ENCODE measurements around the gene TNFSF11. TPM values are rescaled to one million over a fixed set of nuclear protein-coding genes. Genes with fewer than 3 reads are reported as not detected.

Gene TNFSF11
- total RNA-seq, 2 experiments from 2014 or later, result 0.27 to 0.33 TPM

DNA sequence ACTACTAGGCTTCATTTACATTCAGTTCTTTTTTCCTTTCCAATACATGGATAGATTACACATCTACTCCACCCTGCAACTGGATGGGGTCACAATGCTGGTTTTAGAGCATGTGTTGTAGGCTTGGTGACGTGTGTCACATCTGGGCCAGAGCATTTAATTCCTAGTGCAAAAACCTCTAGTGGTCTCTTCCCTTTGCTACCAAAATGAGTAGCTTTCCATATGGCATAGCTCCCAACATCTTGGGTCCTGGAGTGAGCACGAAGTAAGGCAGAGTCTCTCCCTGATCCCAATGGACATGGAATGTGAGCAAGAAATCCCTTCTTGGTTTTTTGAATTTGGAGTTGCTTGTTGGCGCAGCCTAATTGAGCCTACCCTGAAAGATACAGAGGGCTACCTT lies 51.7 kb downstream of the TNFSF11 start:
- CTCF ChIA-PET, result no interaction called here
- Mint-ChIP-seq H3K36me3 (ENCODE audit: low read depth) (no peaks in the 10 kb centered on the region), H3K27ac (no peak overlapping the region), H3K4me3 (no peak overlapping the region), H3K4me1 (ENCODE audit: low read depth) (no peaks in the 10 kb centered on the region), H3K27me3 (ENCODE audit: low read depth) (peaks cover 5% of the 10 kb centered on the region), H3K9me3 (no peaks in the 10 kb centered on the region)
- no peak for DNase-seq
- intact Hi-C loops (cut with micrococcal nuclease), result no loop called here

DNA sequence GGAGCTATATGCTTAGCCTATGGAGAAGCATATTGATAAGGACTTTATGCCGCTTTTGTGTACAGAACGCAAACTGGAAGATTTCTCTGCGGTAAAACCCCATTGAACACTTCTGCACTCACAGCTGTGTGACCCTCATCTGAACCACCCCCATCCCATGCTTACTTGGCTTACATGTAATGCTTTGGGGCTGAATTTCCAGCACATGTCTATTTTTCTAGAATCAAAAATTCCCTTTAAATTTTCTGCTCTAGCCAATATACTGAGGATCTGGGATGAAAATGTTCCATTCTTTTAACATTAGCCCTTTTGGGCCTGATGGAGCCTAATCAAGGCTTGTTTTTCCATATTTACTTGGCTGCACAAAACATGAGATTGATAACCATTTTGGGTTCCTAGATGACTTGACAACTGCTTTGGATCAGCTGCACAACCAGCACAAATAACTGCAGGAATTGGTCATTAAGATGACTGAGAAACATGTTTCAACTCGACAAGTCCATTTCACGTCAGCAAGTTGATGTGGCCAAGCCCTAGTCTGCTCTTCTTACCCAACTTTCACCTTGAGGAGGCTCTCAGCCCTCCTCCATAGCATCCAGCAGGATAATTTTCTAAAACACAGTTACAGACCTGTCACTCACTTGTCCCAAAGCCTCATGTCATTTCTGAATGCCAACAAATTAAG lies 52.4 kb downstream of the TNFSF11 start:
- H3K9me3 Mint-ChIP-seq, result no peaks in the 10 kb centered on the region
- no peak overlapping the region for H3K27ac Mint-ChIP-seq
- CTCF ChIA-PET, result no interaction called here
- DNase-seq, result no peak
- H3K4me1 Mint-ChIP-seq (ENCODE audit: low read depth), result no peaks in the 10 kb centered on the region
- intact Hi-C loops (cut with micrococcal nuclease), result no loop called here
- H3K4me3 Mint-ChIP-seq, result no peak overlapping the region
- H3K27me3 Mint-ChIP-seq (ENCODE audit: low read depth), result peaks cover 5% of the 10 kb centered on the region
- no peaks in the 10 kb centered on the region for H3K36me3 Mint-ChIP-seq (ENCODE audit: low read depth)

DNA sequence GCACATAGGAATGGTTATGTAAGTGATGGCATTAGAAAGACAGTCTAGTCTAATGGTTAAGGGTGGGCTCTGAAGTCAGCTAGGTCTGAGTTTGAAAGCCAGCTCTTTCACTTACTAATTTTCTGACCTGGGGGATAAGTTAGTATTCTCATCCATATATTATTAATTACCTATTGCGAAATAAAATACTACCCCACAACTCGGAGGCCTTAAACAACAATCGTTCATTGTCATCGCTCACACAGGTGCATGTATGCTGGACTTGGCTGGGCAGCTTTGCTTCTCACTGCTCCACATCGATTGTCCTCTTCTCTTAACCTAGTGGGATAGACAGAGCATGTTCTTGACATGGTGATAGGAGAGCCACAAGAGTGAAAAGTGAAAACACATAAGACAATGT lies 54.7 kb downstream of the TNFSF11 start:
- DNase-seq, result no peak
- CTCF ChIA-PET, result no interaction called here
- intact Hi-C loops (cut with micrococcal nuclease), result no loop called here

DNA sequence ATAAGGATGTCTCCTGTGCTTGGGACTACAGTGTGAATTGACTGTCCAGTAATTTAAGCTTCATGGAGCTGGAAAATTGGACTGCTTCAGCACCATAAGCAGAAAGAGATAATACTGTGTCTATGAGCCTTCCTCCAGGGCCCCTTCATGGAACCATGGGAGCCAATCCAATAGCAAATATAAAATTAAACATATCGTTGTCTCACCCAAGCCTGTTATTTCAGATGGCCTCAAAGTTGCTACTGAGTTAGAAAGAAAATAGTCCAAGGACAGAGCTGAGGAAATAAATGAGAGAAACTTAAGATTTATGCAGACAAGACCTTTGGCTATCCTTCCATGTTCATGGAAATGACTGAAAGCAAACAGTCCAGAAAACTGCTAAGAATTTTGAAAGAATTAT lies 57.2 kb downstream of the TNFSF11 start:
- Mint-ChIP-seq H3K27ac (no peak overlapping the region), H3K27me3 (ENCODE audit: low read depth) (peaks cover 9% of the 10 kb centered on the region), H3K4me1 (ENCODE audit: low read depth) (no peaks in the 10 kb centered on the region), H3K36me3 (ENCODE audit: low read depth) (no peaks in the 10 kb centered on the region), H3K9me3 (no peaks in the 10 kb centered on the region), H3K4me3 (no peak overlapping the region)
- CTCF ChIA-PET, result interaction anchor here (0.6 kb wide), 1 partner anchor 30 kb away, joined by 3 read pairs; no protein-coding TSS in a partner anchor
- intact Hi-C loops (cut with micrococcal nuclease), result no loop called here
- DNase-seq, result no peak

More for the DNA sequence above, 54.7 kb downstream of the TNFSF11 start:
- Mint-ChIP-seq H3K27ac (no peak overlapping the region), H3K36me3 (ENCODE audit: low read depth) (no peaks in the 10 kb centered on the region), H3K27me3 (ENCODE audit: low read depth) (peaks cover 5% of the 10 kb centered on the region), H3K9me3 (no peaks in the 10 kb centered on the region), H3K4me3 (no peak overlapping the region), H3K4me1 (ENCODE audit: low read depth) (no peaks in the 10 kb centered on the region)

DNA sequence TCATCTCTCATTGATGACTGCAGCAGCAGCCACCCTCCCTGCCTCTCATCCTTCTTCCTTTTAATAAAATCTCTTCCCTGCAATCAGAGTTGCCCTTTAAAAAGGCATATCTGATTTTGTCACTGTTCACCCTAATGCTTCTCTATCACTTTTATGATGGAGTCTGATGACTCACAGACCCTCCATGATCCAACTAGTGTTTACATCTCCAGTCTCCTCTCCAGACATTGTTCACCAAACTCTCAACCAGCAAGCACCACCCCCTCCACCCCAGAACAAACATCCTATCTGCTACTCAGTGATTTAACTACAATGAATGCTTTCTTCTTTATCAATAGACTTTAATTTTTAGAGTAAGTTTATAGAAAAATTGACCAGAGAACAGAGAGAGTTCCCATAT lies 59.5 kb downstream of the TNFSF11 start:
- Mint-ChIP-seq H3K4me1 (ENCODE audit: low read depth) (no peaks in the 10 kb centered on the region), H3K9me3 (no peaks in the 10 kb centered on the region), H3K36me3 (ENCODE audit: low read depth) (no peaks in the 10 kb centered on the region), H3K27ac (no peak overlapping the region), H3K27me3 (ENCODE audit: low read depth) (peaks cover 5% of the 10 kb centered on the region), H3K4me3 (no peak overlapping the region)
- CTCF ChIA-PET, result no interaction called here
- DNase-seq, result no peak
- intact Hi-C loops (cut with micrococcal nuclease), result no loop called here

DNA sequence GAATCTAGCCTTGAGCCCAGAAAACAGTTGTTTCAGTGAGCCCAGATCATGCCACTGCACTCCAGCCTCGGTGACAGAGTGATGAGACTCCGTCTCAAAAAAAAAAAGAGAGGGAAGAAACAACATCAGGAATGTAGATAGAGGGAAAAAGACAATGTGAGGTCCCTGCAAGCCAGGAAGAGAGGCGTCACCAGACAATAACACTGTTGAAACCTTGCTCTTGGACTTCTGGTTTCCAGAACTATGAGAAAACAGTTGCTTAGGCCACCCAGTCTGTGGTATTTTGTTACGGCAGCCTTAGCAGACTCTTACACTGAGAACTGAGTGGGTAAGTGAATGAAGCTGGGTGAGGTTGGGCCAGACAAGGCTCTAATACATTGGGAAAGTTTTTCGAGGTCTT lies 64.1 kb downstream of the TNFSF11 start:
- CTCF ChIA-PET, result no interaction called here
- no peak for DNase-seq
- Mint-ChIP-seq H3K9me3 (peaks cover 3% of the 10 kb centered on the region), H3K4me3 (no peak overlapping the region), H3K27ac (no peak overlapping the region), H3K27me3 (ENCODE audit: low read depth) (peaks cover 14% of the 10 kb centered on the region), H3K4me1 (ENCODE audit: low read depth) (no peaks in the 10 kb centered on the region), H3K36me3 (ENCODE audit: low read depth) (no peaks in the 10 kb centered on the region)
- intact Hi-C loops (cut with micrococcal nuclease), result no loop called here

DNA sequence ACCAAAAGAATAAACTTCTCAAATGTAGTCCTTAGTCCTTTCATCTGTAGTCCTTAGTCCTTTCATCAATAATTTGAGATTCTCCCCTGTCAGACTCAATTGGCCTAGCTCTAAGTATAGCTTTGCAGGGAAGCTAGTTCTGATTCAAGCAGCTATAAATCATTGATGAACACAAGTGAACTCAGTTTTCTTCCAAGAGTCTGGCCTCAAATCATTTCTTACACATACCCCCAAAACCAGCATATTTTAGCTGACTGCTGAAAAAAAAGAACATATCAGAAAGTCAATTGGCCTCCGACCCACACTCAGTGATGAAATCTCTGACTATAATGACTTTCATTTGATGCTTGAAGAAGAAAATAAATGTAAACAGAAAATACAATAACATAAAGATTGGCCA lies 64.9 kb downstream of the TNFSF11 start:
- Mint-ChIP-seq H3K4me3 (no peak overlapping the region), H3K9me3 (peaks cover 3% of the 10 kb centered on the region), H3K36me3 (ENCODE audit: low read depth) (no peaks in the 10 kb centered on the region), H3K27ac (no peak overlapping the region), H3K4me1 (ENCODE audit: low read depth) (no peaks in the 10 kb centered on the region), H3K27me3 (ENCODE audit: low read depth) (peaks cover 14% of the 10 kb centered on the region)
- CTCF ChIA-PET, result no interaction called here
- intact Hi-C loops (cut with micrococcal nuclease), result no loop called here
- no peak for DNase-seq

DNA sequence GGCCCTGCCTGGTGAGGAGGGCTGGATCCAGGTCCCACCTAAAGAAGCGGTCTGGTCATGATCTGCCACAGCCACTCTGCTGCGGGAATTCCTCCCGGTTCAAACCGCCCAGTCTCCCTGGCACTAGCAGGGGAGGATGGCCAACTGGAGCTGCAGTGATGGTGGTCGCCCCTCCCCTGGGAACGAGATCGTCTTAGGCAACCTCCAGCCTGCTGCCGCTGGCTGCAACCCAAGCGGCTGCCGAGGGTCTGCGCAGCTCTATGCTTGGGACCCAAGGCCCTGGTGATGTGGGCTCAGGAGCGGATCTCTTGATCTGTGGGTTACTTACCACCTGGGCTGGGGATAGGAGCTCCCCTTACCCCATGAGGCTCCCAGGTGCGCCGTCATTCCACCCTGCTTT lies 69.1 kb downstream of the TNFSF11 start:
- Mint-ChIP-seq H3K27ac (no peak overlapping the region), H3K4me3 (no peak overlapping the region), H3K4me1 (ENCODE audit: low read depth) (no peaks in the 10 kb centered on the region), H3K9me3 (peaks cover 3% of the 10 kb centered on the region), H3K36me3 (ENCODE audit: low read depth) (no peaks in the 10 kb centered on the region), H3K27me3 (ENCODE audit: low read depth) (peaks cover 14% of the 10 kb centered on the region)
- intact Hi-C loops (cut with micrococcal nuclease), result no loop called here
- no peak for DNase-seq
- CTCF ChIA-PET, result no interaction called here

DNA sequence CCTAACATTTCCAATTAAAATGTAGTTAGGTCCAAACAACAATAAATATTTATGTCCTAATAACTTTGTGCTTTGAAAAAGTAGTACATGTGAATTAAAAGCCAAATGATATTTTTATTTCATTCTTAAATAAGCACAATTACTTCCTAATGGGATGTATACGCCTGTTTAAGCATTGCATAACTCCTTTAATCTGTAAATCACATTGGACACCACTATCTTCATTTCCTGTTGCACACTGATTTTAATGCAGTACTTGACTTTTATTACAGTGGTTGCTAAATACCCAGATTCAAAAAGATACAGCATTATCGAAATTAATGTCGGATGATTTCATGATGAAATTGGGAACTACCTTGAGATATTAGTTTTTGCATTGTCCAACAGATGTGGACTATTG lies 70.9 kb downstream of the TNFSF11 start:
- intact Hi-C loops (cut with micrococcal nuclease), result no loop called here
- H3K36me3 Mint-ChIP-seq (ENCODE audit: low read depth), result no peaks in the 10 kb centered on the region
- peaks cover 3% of the 10 kb centered on the region for H3K9me3 Mint-ChIP-seq
- no peak overlapping the region for H3K27ac Mint-ChIP-seq
- no peak overlapping the region for H3K4me3 Mint-ChIP-seq
- H3K27me3 Mint-ChIP-seq (ENCODE audit: low read depth), result peaks cover 14% of the 10 kb centered on the region
- CTCF ChIA-PET, result no interaction called here
- no peaks in the 10 kb centered on the region for H3K4me1 Mint-ChIP-seq (ENCODE audit: low read depth)
- no peak for DNase-seq

DNA sequence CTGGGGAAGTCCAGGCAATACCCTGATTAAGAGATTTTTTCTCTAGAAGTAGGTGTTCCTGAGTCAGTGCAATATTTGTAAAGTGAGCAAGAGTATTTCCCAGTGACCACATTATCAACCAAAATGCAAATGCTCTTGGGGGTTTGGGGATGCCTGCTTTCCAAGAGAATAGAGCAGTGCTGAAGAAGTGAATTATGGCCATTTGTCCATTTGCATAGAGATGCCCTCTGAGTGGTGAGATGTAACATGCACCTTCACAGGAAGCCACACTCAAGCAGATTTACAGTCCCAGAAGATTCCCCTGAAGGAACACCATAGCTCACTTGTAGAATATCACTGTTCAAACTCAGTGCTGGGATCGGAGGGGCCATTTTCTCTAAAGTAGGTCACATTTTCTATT lies 71.8 kb downstream of the TNFSF11 start:
- peaks cover 3% of the 10 kb centered on the region for H3K9me3 Mint-ChIP-seq
- CTCF ChIA-PET, result interaction anchor here (0.7 kb wide), 1 partner anchor 35 kb away, joined by 4 read pairs; no protein-coding TSS in a partner anchor
- no peaks in the 10 kb centered on the region for H3K36me3 Mint-ChIP-seq (ENCODE audit: low read depth)
- intact Hi-C loops (cut with micrococcal nuclease), result no loop called here
- no peak for DNase-seq
- H3K27ac Mint-ChIP-seq, result no peak overlapping the region
- H3K4me3 Mint-ChIP-seq, result no peak overlapping the region
- no peaks in the 10 kb centered on the region for H3K4me1 Mint-ChIP-seq (ENCODE audit: low read depth)
- peaks cover 9% of the 10 kb centered on the region for H3K27me3 Mint-ChIP-seq (ENCODE audit: low read depth)

DNA sequence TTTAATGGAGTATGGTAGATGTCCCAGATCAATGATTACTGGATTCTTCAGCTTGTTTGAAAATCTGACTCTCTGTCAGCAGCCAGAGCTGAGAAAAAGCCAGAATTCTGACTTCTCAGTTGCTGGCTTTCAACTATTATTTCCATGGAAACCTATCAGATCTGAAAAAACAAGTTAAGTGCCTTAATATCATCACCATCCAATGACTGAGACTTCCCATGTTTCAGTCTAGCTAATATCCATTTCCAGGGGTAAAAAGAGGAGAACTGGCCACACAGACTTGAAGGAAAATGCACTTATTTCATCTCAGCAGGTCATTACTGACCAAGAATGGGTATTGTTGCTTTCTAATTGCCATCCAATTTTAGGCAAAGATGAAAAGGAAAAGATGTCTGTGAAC lies 75.2 kb downstream of the TNFSF11 start:
- no peak for DNase-seq
- peaks cover 13% of the 10 kb centered on the region for H3K27me3 Mint-ChIP-seq (ENCODE audit: low read depth)
- no peaks in the 10 kb centered on the region for H3K9me3 Mint-ChIP-seq
- intact Hi-C loops (cut with micrococcal nuclease), result no loop called here
- H3K36me3 Mint-ChIP-seq (ENCODE audit: low read depth), result no peaks in the 10 kb centered on the region
- no peak overlapping the region for H3K27ac Mint-ChIP-seq
- CTCF ChIA-PET, result no interaction called here
- H3K4me1 Mint-ChIP-seq (ENCODE audit: low read depth), result no peaks in the 10 kb centered on the region
- no peak overlapping the region for H3K4me3 Mint-ChIP-seq

DNA sequence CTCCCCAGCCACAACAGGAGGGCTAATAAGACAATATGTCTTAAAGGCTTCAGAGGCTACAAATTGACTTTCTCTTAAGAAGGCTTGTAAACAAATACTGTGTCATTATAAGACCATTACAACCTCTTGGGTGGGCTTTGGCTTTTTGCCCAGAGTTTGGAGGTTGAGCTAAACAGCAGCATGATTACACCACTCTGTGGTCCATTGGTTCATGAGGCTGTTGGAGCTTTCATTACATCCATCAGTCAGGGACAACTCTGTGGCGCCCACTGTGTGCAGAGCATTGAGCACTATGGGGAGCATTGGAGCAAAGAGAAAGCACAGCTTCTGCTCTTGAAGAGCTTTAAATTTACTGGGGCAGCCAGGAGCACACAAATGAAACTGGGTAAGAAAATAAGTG lies 75.9 kb downstream of the TNFSF11 start:
- intact Hi-C loops (cut with micrococcal nuclease), result no loop called here

DNA sequence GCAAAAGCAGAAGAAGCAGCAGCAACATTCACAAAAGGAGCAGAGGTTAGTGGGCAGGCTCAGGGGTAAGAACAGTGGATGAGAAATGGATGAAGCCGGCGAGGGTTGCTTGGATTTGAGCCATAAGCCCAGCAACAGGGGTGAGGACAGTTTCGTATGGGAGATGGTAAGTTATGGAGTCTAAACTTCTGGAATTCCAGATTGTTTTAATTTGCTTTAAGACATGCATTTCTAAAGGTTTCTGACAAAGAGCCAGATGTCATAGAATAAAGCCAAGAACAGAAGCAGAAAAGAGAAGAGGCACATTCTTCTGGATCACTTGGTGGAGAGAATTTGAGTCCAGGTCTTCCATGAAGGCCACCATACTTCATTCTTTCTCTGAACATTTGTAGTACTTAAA lies 76.6 kb downstream of the TNFSF11 start:
- no peak for DNase-seq
- Mint-ChIP-seq H3K4me3 (no peak overlapping the region), H3K27me3 (ENCODE audit: low read depth) (peaks cover 11% of the 10 kb centered on the region), H3K4me1 (ENCODE audit: low read depth) (no peaks in the 10 kb centered on the region), H3K9me3 (no peaks in the 10 kb centered on the region), H3K36me3 (ENCODE audit: low read depth) (no peaks in the 10 kb centered on the region), H3K27ac (no peak overlapping the region)
- CTCF ChIA-PET, result no interaction called here
- intact Hi-C loops (cut with micrococcal nuclease), result no loop called here

More for the DNA sequence above, 75.9 kb downstream of the TNFSF11 start:
- H3K27ac Mint-ChIP-seq, result no peak overlapping the region
- H3K9me3 Mint-ChIP-seq, result no peaks in the 10 kb centered on the region
- CTCF ChIA-PET, result no interaction called here
- peaks cover 13% of the 10 kb centered on the region for H3K27me3 Mint-ChIP-seq (ENCODE audit: low read depth)
- H3K4me3 Mint-ChIP-seq, result no peak overlapping the region
- no peaks in the 10 kb centered on the region for H3K36me3 Mint-ChIP-seq (ENCODE audit: low read depth)
- DNase-seq, result no peak
- H3K4me1 Mint-ChIP-seq (ENCODE audit: low read depth), result no peaks in the 10 kb centered on the region

Measured in activated naive CD4-positive, alpha-beta T cell treated with anti-CD3 and anti-CD28 coated beads for 36 hours (primary cell).